Left colon (tissue), 2 donors: ENCODE results near the gene UACA. TPM values are rescaled to one million over a fixed set of nuclear protein-coding genes. Genes with fewer than 3 reads are reported as not detected.

Source experiments
- ATAC-seq: fragments of 200-7000 bp; cut with Tn5 transposase; one replicate; pipeline ENCODE4 v1.9.1; 2020; ENCODE audit warnings: mild to moderate bottlenecking, moderate library complexity
- DNase-seq, 2 donors: peaks; one replicate each; pipeline ENCODE4 v3.0.0-alpha.2; 2020
- intact Hi-C, 2 donors: fragments of 100-400 bp; cut with DNase I in 1 of 2; cut with micrococcal nuclease in 1 of 2; formaldehyde crosslinking; loops; one replicate each; pipeline versions ENCODE4 v1.11.2 to v1.14.0; 2022; cut with DNase I, micrococcal nuclease
- total RNA-seq, 2 donors: library from RNA; stranded (reverse); fragmentation: NEBNext Ultra II Directional; extraction: Animal tissue kit (Norgen Biotek cat#: 25700); gene quantifications; one replicate each; pipeline ENCODE4 v1.2.1, GENCODE V29; 2021
- donor health status: DM: no; HTN: no; CAD: no.
- donor health status: DM: yes; HTN: yes; CAD: no.

Gene UACA
- total RNA-seq, 2 donors from 2014 or later: 61.1 to 77.1 TPM

GRCh38 chr15:70650567-70651302 lies 112.6 kb downstream of the UACA start:
- intact Hi-C loops: no loop called here
- ATAC-seq: no peak
- no peak for DNase-seq

- intact Hi-C loops: no loop called here
- no peak for ATAC-seq
- no peak for DNase-seq
Measured at GRCh38 chr15:70647396-70647795, 116.0 kb downstream of the UACA start.

GRCh38 chr15:70646169-70646568 lies 117.2 kb downstream of the UACA start:
- intact Hi-C loops: no loop called here
- no peak for ATAC-seq
- DNase-seq: no peak

- DNase-seq: no peak
- peak; percentile 81 for ATAC-seq
- intact Hi-C loops: no loop called here
Measured at GRCh38 chr15:70643783-70644125, 119.6 kb downstream of the UACA start.

GRCh38 chr15:70643106-70643782 lies 120.1 kb downstream of the UACA start:
- ATAC-seq (no peak), DNase-seq (no peak)
- intact Hi-C loops: no loop called here

GRCh38 chr15:70636540-70637165 lies 126.7 kb downstream of the UACA start:
- no peak for ATAC-seq

GRCh38 chr15:70635895-70636294 lies 127.5 kb downstream of the UACA start:
- no peak for DNase-seq
- no peak for ATAC-seq
- intact Hi-C loops: no loop called here

More at GRCh38 chr15:70636540-70637165, 126.7 kb downstream of the UACA start:
- DNase-seq: no peak
- intact Hi-C loops: no loop called here

GRCh38 chr15:70633991-70634390 lies 129.4 kb downstream of the UACA start:
- intact Hi-C loops: no loop called here

GRCh38 chr15:70633103-70633831 lies 130.1 kb downstream of the UACA start:
- peak; percentile 54 for ATAC-seq
- no peak for DNase-seq
- intact Hi-C loops: no loop called here

More at GRCh38 chr15:70633991-70634390, 129.4 kb downstream of the UACA start:
- DNase-seq: no peak
- ATAC-seq: no peak

GRCh38 chr15:70632491-70633102 lies 130.8 kb downstream of the UACA start:
- ATAC-seq (peak; percentile 37), DNase-seq (no peak)
- intact Hi-C loops: no loop called here

- DNase-seq (no peak), ATAC-seq (no peak)
- intact Hi-C loops: no loop called here
Measured at GRCh38 chr15:70632079-70632478, 131.3 kb downstream of the UACA start.

- ATAC-seq: no peak
- DNase-seq: no peak
- intact Hi-C loops: no loop called here
Measured at GRCh38 chr15:70629735-70630273, 133.6 kb downstream of the UACA start.

GRCh38 chr15:70628549-70628896 lies 134.8 kb downstream of the UACA start:
- ATAC-seq (no peak), DNase-seq (no peak)
- intact Hi-C loops: no loop called here

- ATAC-seq (no peak), DNase-seq (no peak)
- intact Hi-C loops: no loop called here
Measured at GRCh38 chr15:70627734-70628548, 135.4 kb downstream of the UACA start.

GRCh38 chr15:70627322-70627721 lies 136.0 kb downstream of the UACA start:
- DNase-seq (no peak), ATAC-seq (no peak)
- intact Hi-C loops: no loop called here

GRCh38 chr15:70625438-70625837 lies 137.9 kb downstream of the UACA start:
- DNase-seq: no peak
- no peak for ATAC-seq
- intact Hi-C loops: no loop called here

- ATAC-seq (no peak), DNase-seq (no peak)
- intact Hi-C loops: no loop called here
Measured at GRCh38 chr15:70625011-70625410, 138.3 kb downstream of the UACA start.

- intact Hi-C loops: no loop called here
- DNase-seq: no peak
- ATAC-seq: no peak
Measured at GRCh38 chr15:70618929-70619328, 144.4 kb downstream of the UACA start.
